Inferior parietal cortex (tissue), 1 donor: ENCODE measurements around the gene PASD1.

Experiments used
- DNase-seq: peaks from one replicate; pipeline ENCODE4 v3.0.0-alpha.2; 2016; ENCODE audit errors: extremely low spot score

Gene PASD1

DNA sequence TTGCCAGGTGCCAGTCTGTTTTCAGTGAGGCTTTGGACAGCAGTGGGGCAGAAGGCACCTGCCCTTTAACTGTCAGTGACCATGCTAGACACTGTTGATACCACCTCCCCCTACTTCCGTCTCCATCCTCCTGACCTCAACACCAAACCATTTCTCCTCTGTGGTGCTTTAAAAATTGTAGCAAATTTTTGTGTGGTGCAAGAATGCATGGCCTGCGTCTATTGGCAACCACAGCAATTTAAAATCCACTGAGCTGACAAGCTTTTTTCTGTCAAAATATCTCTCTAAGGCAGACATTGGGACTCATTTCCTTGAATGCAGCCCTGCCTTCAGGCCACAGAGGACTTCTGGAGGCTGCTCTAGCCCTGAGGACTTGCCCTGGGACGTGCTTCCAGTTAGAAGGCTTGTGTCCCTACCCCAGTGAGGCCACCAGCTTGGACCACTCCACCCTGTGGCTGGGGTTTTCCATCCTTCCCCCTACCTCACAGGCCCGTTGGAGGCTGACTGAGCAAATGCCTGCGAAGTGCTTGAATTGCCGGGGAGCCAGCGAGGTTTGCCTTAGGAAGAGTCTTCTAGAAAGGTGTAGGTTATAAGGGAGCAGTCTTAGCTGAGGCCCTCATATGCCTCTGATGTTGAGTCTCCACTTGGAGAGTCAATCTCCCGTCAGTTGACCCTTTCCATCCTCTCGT is 138.7 kb downstream of the PASD1 start:
- DNase-seq: no peak

DNA sequence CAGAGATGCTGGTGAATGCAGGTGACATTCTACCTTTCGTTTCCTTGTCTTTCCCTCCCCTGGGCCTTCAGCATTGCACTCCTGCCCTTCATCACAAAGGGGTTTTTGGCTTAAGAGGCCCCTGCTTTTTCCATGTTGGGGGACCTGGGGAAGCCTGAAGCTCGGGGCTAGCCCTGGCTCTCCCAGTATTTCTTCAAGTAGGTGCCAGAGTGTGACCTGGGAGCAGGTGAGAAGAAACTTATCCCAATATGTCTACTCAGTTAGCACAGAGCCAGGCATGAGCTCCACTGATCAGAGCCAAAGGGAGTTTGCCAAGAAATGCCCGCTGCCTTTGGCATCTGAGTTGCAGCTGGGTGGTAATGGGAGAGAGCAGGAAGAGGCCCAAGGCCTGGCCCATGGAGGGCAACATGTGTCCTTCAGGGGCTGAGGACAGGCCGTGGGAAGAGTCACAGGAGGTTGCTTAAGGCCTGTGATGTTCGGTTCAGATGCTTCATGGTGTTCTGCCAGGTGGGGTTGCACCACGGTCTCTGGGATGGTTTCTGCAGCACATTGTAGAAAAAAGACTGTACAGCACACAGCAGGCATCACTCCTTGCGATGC is 139.4 kb downstream of the PASD1 start:
- no peak for DNase-seq

DNA sequence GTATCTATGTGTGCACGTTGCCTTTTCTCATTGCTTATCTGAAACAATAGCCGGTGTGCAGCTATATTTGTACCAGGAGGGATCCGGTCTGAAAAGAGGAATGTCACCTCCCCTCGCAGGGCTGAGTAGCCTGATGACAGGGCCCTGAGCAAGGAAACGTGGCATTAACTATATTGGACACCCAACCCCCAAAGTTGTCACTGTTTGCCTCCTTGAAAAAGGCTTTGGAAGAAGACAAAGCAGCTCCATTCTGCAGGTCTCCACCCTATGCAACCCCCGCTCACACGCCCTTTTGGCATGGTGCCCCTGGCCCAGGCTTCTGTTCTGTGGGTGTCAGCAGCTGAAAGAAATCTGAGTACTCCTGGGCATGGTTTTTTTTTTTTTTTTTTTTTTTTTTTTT is 140.0 kb downstream of the PASD1 start:
- DNase-seq: no peak

DNA sequence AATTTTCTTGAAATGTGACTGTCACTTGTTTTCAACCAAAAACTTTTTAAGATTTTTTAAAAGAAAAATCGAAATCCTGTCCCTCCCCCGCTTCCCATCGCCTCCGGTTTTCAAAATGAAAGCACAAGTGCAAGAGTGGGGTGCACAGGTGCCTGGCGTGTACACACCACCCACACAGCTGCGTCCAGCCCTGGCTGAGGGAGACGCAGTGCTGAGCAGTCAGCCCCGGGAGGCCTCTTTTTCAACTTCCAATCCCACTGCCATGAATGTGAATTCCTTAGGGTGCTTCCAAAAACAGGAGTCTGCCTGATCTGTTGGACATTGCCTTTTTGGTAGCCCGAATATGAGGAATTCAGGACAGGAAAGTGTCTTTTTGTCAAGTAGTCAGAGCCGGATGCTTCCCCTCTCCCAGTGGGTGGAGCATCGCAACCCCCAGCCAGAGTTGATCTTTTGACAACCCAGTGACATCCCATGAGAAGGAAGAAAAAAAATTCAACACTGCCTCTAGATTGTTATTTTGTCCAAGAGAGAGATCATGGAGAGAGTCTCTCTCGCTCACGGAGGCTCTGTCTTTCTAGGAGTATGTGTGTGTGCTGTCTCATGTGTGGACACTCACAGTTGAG is 140.7 kb downstream of the PASD1 start:
- DNase-seq: no peak

DNA sequence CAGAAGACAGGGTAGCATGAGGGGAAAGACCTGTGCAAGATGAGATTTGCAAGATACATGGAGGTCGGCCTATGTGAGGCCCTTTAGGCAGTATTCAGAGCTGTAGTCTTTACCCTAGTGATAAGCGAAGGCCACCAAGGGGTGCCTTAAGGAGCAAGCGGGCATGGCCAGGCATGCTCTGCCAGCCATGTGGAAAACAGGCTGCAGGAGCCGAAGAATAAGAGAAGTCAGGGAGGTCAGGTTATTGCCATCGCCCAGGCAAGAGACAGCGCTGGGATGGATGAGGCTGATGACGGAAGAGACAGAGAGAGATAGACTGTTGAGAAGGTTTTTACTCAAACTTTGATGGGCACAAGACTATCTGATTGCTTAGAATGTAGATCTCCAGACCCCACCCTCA is 145.3 kb downstream of the PASD1 start:
- no peak for DNase-seq

DNA sequence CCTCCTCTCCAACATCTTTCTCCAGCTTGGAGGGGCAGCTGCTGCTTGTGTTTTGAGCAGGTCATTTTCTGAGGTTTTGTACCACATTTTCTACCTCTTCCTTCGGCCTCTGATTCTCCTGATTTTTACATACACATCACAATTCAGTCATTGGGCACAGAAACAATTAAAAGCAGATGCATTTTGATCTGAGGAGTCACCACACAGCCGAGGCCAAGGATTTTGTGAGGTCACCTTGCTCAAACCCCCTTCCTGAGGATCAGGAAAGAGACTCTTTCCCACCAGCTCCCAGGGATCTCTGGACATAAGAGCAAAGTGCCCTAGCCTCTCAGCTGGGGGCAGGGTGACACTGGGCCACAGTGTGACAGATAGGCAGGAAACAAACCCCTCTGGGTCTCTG is 147.0 kb downstream of the PASD1 start:
- no peak for DNase-seq

DNA sequence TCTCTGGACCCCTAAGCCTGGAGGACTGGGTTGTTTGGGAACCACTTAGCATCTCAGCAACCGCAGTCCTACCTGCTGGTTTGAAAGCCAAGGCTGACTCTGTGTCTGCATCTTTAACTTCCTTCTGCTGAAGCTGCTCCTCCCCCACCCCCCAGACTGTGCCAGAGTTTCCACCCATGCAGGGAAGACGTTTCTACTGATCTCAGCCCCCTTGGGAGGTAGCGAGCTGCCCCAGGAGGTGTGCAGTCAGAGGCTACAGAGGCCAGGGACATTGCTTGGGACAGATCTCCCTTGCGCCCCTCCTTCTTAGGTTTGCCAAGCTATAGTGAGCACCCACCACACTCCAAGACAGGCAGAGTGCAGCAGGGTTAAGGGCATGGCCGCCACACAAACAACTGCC is 147.7 kb downstream of the PASD1 start:
- DNase-seq: no peak

DNA sequence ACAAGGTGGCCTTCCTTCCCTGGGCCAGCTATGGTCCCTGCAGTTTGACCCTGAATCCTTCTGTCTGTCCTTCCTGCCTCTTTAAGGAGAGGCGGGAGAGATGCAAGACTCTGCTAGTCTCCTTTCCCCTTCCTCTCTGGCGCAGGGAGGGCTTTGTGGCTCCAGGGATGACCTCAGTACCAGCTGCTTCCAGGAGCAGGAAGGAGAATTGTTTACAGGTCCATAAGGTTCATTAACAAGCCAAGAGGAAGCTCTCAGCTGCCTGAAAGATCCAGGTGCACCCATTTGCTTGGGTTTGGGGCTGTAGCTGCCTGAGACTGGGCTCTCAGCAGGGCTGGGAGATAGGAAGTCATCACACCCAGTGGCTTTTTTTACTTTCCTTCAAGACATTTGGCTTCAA is 148.3 kb downstream of the PASD1 start:
- no peak for DNase-seq

DNA sequence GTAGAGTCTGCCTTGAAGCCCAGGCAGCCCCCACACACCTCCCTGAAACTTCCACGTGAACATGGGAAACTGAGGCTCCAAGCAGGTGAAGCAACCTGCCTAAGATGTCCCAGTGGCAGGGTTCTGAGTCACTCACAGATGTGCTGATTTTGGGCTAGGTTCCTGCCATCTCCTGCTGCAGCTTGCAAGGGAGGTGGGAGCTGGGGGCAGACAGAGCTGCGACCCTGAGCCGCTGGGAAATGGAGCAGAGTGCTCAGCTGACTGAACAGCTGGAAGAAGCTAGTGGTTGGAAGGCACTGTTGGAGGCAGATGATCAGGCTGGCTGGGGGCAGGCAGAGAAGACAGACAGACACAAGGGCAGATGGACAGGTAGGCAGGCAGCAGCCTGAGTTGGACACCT is 148.8 kb downstream of the PASD1 start:
- DNase-seq: no peak

DNA sequence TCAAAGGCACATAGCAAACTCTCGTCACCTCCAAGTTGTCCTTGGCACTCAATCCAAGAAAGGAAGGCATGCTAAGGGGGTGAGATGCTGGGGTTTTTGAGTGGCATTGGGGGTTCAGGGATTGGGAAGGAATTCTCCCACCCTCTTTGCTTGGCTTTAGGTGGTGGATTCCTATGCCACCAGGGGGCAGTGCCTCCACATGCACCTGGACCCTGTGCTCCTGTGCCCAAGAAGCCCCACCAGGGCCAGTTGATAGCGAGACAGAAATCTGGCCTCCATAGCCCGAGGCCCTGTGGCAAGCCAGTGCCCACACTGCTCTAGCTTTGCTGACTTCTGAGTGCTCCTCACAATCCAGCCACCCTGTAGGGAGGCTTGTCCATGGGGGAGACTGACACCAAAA is 150.4 kb downstream of the PASD1 start:
- DNase-seq: no peak

DNA sequence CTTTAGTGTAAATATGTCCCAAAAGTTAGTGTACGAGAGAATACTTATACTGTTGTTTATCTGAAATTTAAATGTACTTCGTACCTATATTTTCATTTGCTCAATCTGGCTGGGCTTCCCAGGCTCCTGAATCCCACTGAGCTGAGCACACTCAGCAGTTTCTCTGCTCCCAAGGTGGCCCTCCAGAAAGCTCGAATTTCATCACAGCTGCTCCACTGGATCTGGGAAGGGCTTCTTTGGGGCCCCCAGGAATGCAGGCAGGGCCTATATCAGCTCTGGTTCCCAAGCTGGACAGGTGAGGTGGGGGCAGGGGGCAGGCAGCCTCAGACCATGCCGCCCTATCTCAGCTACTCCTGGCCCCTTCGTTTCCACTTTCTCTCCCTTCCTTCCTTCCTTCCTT is 150.9 kb downstream of the PASD1 start:
- no peak for DNase-seq

DNA sequence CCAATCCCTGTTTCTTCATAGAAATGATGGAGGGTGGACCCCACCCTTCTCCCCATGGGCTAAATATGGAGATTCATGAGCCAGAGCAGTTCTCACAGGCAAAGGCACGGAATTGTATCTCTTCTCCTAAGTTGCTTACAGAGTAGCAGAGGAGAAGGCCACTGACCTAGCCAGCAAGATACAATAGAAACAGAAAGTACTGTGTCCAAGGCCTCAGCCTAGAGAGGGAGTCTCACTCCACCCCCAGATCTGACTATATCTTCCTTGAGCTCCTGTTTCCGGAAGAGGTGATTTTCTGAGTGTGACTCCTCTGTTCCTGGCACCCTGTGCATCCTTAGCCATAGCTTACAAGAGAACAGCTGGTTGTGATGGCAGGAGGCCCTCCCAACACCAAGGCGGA is 152.3 kb downstream of the PASD1 start, which contains the start of gene FATE1:
TSS of gene FATE1 (plus strand) at position 284 of the 400 bp plus-strand sequence. CDS start at position 369, 85 bp downstream.
- DNase-seq: no peak

DNA sequence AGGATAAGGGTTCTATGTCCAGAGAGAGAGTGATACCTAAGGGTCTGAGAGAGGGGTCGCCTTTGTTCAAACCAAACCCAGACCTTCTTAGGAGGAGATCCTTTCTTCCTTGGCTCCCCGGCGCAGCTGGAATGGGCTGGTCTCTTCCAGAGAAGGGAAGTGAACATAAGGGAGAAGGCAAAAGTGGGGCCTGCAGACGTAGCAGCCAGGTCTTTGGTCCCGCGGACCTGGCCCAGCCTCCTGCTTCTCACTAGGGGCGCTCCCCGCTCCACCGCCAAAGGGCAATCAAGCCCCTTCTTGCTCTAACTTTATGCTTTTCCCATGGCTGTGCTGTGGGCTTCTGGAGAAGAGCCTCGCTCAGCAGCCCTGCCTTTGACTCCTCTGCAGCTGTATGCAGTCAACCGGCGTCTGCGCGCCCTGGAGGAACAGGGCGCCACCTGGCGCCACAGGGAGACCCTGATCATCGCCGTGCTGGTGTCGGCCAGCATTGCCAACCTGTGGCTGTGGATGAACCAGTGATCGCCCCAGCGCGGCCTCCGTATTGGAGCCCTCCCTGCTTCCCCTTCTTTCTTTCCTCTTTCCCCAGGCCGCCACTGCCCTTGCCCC is 158.9 kb downstream of the PASD1 start:
- DNase-seq: no peak

DNA sequence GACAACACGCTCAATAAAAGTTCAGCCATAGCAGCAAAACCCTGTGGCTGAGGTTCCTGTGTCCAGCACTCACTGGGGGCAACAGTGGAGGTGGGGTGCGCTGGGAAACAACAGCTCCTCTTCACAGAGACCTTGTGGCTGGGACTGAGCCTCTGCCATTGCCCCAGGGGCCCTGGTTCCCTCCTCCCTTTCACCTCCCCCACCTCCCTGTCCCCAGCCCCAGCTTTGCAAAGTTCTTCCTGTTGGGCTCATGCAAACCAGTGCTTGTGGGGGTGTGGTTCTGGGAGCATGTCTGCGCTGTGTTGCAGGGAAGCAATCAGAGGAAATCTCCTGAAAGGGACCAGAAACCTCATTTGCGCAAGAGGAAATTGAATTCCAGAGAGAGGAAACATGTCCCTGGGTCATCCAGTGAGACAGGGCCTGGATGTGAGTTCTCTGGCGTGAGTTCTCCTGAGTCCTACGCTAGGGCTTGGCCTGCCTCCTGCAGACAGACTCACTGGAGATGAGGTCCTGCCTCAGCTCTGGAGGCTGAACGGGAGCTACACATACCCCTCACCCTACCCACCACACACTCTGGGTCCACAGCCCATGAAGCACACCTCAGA is 159.8 kb downstream of the PASD1 start:
- no peak for DNase-seq

DNA sequence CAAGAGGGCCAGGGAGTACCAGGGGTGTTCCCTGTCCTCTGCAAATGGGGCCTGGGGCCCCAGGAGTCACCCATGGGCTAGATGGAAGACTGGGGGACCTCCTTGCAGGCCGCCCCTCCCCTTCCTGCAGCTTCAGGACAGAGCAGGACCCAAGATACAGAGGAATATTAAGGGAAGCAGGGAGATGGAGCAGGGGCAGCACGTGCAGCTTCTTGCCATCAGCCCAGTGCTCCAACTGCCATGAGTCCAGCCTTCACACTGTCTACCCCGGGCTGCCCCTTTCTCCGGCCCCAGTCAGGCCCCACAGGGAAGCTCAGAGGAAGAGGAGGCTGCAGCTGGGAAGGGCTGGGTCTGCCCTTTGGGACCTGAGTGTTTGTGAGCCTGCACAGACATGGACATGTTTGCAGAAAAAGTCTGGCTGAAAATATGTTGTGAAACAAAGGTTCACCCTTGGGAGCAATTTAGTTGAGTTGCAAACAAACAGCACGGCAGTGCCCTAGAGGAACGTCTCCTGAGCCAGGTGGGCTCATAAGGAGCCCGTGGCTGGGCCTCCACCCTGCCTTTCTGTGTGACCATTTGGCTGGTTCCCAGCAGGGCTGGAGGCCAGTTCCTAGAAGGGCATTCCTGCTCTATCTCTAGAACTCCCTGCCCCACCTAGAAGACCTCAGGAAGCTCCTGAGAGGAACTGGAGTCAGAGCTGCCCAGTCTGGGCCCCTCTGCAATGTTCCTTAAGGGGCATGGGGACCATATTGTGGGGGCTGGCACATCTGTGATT is 161.3 kb downstream of the PASD1 start:
- DNase-seq: no peak

DNA sequence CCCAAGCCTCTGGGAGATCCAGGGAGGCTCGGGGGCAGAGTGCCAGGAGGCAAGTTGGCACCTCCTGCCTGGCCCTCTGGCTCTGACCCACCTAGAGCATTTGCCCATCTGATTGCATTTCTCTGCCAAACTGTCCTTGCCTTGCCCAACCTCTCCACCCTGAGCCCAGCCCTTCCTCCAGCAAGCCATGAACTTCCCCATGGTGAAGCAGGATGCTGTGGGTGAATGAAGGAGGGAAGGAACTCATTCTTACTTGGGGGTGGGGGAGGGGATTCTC is 161.8 kb downstream of the PASD1 start:
- DNase-seq: no peak
